HG02938 (cell line): ENCODE data around the gene PRSS8.
A peak's percentile ranks its signal among the peaks of the same experiment; 100 is the strongest.

ENCODE experiments used
- ATAC-seq: cut with Tn5 transposase; IDR thresholded peaks from one replicate; pipeline ENCODE4 v1.9.1; 2021; ENCODE audit warnings: mild to moderate bottlenecking, moderate library complexity; ENCODE audit not compliant: unreplicated experiment

The PRSS8 gene

DNA sequence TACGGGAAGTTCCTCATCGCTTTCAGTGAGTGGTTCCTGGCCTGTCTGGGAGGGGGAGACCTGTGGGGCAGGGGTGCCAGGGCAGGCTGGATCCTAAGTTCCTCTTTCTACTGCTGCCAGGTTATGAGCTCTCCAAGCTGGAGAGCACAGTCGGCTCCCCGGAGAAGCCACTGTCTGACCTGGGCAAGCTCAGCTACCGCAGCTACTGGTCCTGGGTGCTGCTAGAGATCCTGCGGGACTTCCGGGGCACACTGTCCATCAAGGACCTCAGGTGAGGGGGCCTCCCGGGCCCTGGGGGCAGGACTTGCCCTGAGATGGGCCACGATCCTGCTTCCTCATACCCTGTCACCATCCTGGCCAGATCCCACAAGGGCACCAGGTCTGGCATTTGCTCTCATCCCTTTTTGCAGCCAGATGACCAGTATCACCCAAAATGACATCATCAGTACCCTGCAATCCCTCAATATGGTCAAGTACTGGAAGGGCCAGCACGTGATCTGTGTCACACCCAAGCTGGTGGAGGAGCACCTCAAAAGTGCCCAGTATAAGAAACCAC lies 5.1 kb downstream of the PRSS8 start:
- ATAC-seq, result no peak

DNA sequence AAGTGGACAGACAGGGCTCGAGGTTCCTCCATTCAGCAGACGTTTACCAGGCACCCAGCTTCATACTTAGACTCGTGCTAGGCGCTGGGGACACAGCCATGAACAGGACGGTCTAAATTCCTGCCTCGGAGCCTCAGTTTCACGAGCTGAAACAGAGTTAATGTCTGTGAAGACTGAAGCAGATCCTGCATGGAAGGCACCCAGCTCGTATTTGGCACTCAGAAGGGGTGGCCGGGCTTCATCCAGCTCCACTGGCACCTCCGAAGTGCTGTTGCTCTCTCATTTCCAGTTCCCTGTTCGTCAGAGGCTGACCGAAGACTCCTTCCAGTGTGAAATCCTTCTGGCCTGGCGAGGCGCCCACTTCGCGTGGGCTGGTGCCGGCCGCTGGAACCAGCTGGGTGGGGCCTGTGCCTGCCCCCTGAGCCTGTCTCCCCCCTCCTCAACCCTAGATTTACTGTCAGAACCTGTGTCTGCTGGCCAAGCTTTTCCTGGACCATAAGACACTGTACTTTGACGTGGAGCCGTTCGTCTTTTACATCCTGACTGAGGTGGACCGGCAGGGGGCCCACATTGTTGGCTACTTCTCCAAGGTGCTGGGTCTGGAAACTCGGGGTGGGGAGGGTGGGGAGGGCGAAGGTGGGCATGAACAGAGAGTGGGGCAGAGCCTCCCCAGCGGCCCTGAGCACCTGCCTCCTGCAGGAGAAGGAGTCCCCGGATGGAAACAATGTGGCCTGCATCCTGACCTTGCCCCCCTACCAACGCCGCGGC lies 5.8 kb downstream of the PRSS8 start:
- no peak for ATAC-seq

DNA sequence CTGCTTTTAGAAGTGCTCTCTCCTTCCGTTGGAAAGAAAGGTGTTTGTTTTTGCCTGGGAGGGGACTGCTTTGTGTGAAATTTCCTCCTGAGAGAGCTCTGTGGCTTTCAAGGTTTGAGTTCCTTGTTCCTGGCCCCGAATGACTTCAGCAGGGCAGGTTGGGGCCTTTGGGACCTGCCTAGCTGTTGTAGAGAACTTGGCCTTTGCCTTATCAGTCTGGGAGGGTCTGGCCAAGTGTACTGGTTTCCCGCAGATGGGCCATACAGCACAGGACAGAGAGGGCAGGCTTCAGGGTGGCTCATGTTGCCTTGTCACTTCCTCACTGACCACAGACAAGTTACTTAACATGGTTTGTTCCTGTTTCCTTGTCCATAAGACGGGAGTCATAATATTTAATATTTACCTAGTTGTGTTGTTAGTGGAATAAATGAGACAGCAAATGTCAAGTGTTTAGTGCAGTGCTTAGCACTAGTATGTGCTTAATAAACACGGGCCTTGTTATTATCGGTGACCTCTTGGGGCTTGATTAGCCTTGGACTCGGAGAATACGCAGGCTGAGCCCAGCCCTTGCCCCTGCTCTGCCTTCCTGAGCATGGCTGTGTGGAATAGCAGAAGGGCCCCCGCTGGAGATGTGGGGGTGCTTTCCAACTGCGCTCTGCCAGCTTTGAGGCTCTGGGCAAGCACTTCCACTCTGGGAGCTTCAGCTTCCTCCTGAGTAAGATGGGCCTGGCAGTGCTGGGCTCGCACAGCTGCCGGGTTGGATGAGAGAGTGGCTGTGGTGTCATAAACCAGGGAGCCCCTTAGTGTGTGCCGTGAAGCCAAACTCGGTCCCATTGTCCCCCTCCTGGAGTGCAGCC lies 6.6 kb downstream of the PRSS8 start:
- ATAC-seq, result no peak

DNA sequence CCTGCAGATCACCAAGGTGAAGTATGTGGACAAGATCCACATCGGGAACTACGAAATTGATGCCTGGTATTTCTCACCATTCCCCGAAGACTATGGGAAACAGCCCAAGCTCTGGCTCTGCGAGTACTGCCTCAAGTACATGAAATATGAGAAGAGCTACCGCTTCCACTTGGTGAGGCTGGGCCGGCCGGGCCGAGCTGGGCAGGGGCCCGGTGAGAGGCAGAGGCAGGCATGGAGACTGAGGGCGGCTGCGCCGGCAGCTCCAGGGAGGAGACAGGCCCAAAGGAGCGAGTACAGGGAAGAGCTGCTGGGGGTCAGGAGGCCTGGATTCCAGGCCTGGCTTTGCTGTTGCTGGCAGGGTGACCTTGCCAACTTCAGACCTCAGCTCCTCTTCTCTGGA lies 8.3 kb downstream of the PRSS8 start:
- ATAC-seq, result no peak

DNA sequence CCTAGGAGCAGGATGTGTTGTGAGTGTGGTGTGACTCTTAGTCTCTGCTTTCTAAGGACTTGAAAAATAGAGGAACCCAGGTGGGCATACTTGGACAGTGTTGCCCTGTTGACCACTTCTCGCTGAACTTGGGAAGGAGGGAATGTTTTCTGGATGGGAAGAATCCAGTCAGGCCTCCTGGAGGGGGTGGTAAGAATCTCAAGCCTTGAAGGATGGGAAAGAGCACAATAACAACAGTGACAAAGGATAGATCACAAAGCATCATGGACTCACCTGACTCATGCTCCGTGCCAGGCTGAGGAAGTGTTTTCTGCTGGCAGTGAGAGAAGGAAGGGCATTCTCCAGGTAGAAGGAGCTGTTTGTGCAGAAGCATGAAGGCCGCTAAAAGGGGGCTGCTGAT lies 9.7 kb downstream of the PRSS8 start:
- no peak for ATAC-seq

DNA sequence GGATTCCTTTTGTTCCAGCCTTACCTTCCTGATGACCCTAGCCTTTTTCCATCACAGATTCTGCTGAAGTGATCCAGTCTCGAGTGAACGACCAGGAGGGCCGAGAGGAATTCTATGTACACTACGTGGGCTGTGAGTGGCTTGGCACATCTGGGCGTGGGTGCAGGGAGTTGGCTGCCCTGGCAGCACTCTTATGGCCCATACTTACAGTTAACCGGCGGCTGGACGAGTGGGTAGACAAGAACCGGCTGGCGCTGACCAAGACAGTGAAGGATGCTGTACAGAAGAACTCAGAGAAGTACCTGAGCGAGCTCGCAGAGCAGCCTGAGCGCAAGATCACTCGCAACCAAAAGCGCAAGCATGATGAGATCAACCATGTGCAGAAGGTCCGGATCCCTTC lies 15.4 kb downstream of the PRSS8 start:
- no peak for ATAC-seq

DNA sequence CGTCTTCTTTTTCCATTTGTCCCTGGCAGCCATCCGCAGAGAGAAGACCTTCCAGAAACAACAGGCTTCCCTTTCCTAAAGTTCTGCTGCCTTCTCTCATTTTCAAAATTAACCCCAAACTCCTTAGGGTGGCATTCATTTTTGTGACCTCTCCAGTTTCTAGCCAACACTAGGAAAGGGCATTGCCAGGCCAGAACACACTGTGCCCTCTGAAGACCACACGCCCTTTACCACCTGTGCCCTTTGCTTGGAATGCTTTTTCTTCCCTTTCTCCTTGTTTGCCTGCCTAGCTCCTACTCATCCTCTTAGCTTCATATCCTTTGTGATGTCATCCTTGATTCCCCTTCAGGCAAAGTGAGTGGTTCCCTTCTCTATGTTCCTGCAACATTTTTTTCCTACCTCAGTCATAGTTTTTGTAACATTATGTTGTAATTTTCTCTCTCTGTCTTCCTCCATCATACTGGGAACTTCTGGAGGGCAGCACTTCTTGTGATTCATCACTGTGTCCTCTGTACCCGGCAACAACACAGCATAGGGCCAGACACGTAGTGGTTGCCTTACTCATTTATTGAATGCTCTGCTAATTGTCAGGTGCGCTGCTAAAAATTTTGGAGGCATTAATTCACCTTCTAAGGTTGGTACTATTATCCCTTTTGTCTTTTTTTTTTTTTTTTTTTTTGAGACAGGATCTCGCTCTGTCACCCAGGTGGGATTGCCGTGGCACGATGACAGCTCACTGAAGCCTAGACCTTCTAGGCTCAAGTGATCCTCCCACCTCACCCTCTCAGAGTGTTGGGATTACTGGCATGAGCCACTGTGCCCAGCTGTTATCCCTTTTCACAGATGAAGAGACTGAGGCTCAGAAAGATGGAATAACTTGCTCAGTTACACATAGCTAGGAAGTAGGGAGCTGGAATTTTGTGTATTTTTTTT lies 17.0 kb downstream of the PRSS8 start:
- no peak for ATAC-seq

DNA sequence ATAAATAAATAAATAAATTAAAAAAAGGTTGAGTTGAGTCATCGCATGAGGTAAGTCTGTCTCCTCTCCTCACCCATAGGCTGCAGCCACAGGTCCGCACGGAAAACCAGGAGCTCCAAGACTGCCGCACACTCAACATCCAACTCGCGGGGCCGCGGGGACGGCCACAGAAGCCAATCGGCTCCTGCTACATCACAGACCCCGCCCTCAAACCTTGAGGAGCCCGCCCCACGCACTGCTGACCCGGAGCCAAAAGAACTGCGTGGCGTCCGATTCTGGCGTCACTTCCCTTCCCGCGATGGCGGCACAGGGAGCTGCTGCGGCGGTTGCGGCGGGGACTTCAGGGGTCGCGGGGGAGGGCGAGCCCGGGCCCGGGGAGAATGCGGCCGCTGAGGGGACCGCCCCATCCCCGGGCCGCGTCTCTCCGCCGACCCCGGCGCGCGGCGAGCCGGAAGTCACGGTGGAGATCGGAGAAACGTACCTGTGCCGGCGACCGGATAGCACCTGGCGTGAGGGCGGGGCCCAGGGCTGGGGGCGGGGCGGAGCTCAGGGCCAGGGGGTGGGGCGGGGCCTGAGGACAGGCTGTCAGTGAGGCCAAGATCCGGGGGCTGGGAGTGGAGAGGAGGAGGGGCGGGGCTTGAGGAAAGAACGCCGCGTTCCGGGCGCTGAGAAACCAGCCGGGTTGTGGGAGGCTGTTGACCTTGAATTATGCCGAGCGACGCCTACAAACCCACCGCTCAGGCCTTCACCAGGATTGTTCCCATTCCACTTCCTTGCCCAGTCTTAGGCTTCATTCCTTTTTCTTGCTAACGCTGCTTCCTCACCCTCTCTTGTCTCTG lies 17.9 kb downstream of the PRSS8 start, which contains the start of gene KAT8:
KAT8 (plus strand) TSS at position 281 of the 839 bp plus-strand sequence; CDS start at position 299, 18 bp downstream.
- peak; percentile 89 for ATAC-seq

DNA sequence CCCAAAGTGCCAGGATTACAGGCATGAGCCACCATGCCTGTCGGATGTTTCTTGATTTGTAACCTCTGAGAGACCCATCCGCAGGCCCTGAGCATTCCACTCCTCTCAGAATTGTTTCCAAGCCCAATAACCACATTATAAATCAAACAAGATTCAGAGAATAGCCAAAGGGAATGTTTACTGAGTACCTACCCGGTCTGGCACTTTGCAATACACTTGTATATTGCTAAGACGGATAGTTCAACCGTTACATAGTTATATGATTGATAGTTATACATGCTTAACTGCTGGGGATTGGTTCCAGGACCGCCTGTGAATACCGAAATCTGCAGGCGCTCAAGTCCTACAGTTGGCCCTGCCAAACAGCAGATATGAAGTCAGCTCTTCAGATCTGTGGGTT lies 21.1 kb downstream of the PRSS8 start:
- ATAC-seq, result no peak

DNA sequence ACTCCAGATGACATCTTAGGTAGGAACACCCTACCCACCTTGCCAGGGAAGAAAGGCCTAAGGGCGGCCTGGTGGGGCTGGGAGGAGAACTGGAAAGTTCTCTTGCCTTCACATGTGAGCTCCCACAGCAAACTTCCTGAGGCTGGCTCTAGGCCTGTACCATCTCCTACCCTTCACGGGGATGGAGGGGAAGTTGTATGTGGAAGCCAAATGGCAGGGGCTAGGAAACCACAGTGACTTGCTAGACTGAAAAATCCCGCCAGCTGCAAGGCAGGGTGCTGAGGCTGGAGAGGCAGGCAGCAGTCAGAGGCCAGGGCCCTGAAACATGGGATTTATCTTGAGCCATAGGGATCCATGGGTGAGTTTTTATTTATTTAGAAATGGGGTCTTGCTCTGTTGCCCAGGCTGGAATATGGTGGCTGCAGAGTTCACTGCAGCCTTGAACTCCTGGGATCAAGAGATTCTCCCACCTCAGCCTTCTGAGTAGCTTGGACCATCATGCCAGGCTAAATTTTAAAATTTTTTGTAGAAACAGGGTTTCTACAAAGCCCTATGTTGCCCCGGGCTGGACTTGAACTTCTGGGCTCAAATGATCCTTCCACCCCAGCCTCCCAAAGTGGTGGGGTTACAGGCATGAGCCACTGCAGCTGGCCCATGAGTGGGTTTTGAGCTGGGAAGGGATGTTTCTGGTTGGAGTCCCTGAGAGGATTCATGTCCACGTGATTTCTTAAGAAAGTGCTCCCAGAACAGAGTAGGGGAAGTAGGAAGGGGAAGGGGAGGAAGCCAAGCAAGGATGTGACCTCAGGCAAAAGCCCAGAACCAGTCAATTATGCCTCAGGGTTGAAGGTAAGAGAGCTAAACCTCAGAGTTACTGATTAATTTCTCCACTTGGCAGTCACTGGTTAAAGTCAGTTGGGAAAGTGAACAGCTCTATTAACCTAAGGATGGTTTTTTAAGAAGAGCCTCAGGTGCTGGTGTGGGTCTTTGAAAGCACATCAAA lies 22.1 kb downstream of the PRSS8 start:
- ATAC-seq, result no peak

DNA sequence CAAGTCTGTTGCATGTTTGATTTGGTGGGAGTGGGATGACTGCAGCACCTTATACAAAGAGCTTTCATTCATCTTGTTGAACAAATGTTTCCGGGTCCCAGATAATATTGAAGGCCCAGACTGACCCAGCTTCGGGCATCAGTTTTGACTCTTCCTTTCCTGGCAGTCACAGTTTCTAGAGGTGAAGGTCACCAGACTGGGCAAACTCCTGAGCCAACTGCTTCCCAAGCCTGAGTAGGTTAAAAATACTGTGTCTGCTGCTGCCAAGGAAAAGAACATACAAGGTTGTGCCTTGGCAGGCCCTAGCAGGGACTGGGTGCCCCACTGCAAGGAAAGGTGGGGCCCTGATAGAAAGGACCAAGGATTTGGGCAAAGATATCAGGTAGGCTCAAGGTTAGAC lies 22.8 kb downstream of the PRSS8 start:
- ATAC-seq, result no peak

DNA sequence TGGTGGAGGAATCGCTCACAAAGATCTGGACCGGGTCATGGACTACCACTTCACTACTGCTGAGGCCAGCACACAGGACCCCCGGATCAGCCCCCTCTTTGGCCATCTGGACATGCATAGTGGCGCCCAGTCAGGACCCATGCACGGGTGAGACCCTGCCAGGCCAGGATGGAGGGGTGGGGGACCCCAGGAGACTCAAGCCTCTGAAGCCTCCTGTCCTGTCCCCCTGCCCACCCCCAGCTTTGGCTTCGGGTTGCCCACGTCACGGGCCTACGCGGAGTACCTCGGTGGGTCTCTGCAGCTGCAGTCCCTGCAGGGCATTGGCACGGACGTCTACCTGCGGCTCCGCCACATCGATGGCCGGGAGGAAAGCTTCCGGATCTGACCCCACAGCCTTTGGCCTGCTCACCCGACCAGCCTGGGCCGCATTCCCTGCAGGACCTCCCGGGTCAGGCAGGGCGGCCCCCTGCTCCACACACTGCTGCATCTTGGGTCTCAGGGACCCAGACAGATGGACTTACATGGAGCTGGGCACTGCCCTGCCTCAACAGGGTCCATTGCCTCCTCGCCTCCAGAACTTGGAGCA lies 23.6 kb downstream of the PRSS8 start:
- ATAC-seq, result no peak

DNA sequence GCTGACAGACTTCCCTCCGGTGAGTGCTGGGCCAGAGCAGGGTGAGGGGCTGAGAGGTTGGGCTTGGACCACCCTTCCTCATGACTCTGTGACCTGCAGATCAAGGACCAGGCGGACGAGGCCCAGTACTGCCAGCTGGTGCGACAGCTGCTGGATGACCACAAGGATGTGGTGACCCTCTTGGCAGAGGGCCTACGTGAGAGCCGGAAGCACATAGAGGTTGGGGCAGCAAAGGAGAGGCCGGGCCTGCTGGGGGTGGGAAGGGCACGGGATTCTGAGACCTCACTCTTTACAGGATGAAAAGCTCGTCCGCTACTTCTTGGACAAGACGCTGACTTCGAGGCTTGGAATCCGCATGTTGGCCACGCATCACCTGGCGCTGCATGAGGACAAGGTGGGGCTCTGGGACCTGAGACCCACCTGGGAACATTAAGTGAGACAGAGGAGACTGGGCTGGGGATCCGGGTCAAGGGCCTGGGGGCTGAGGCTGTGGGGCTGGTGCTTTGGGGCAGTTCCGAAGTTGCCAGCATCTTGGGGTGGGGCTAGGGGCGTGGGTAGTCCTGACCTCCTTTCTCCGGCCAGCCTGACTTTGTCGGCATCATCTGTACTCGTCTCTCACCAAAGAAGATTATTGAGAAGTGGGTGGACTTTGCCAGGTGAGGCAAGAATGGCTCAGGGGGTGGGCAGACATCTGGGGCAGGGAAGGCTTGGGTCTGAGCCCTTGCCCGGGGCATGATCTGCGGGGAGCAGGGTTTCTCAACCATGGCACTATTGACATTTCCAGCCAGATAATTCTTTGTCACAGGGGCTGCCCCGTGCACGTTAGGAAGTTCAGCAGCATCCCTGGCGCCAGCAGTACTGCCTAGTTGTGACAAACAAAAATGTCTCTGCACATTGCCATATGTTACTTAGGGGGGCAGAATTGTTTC lies 25.2 kb downstream of the PRSS8 start:
- no peak for ATAC-seq

DNA sequence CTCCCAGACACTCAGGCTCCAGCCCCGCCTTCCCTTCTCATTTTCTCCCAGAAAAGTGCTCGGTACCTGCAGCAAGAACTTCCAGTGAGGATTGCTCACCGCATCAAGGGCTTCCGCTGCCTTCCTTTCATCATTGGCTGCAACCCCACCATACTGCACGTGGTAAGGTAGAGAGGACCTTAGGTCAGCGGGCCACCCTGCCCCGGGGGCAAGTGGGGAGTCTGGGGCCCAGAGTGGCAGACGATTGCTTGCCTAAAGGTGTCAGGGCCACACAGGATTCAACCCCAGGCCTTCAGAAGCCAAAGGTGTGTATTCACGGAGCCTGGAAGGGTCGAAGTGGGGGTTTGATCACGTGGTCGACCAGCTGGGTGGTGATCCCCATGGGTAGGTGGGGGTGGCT lies 25.9 kb downstream of the PRSS8 start:
- ATAC-seq, result no peak

DNA sequence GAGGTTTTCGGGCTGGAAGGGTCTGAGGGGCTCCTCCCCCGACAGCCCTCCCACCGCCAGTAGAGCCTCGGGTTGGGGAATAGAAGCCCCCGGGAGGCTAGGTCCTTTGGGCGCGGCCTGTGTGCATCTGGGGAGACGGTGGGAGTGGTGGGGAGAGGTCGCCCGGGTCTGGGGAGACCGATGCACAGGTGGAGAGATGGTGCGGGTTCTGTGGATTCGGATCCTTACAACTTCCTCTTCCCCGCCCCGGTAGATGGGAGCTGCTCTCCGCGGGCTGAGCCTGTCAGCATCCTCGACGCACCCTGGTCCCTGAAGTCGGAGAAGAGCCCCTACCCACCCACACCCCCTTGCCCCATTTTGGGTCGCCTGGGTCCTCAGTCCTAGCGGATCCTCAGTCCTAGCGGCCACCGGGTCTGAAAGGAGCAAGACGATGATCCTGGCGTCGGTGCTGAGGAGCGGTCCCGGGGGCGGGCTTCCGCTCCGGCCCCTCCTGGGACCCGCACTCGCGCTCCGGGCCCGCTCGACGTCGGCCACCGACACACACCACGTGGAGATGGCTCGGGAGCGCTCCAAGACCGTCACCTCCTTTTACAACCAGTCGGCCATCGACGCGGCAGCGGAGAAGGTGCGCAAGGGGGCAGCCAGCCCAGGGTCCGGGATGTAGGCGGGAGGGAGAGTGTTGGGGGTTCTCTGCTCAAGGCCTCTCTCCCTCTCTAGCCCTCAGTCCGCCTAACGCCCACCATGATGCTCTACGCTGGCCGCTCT lies 26.6 kb downstream of the PRSS8 start:
- ATAC-seq, result no peak

DNA sequence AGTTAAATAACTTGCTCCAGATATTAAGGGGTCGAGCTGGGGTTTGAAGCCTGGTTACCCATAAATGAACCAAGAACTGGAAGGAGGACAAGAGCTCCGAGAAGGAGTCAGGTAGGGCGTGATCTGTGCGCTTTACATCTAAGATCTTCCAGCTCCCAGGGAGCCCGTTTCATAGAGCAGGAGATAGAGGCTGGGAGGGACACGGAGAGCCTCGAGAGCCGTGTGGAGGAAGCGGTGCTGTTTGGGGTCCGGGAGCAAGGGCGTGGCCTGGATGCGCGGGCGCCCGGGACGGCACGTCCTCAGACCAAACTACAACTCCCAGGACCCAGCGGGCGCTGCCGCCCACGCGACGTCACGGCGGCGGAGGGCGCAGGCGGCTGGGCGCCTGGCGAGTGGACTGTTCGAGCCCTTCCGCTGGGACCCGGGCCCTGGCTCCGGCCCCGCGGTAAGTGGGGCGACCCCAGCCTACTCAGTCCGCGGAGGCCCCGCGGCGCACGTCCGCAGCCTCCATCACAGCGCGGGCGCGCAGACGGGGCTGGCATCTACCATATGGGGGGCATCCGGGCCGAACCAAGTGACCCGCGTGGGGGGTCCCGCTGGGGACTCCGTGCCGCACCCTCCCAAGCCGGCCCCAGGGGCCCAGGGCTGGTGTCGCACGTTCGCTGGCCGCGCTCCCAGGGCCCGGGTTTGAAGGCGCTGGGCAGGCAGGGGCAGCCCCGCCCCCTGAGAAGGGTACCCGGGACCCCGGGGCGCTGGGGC lies 27.3 kb downstream of the PRSS8 start, which contains the start of gene BCKDK:
BCKDK (plus strand) TSS at position 352 of the 759 bp plus-strand sequence. CDS start 838 bp downstream, outside the sequence.
- peak; percentile 68 for ATAC-seq
